Measurements from ENCODE around the gene CXorf38. TPM values are rescaled to one million over a fixed set of nuclear protein-coding genes. Genes with fewer than 3 reads are reported as not detected.

Gene CXorf38
- total RNA-seq, 2 experiments from 2014 or later, result 17.5 to 17.7 TPM

DNA sequence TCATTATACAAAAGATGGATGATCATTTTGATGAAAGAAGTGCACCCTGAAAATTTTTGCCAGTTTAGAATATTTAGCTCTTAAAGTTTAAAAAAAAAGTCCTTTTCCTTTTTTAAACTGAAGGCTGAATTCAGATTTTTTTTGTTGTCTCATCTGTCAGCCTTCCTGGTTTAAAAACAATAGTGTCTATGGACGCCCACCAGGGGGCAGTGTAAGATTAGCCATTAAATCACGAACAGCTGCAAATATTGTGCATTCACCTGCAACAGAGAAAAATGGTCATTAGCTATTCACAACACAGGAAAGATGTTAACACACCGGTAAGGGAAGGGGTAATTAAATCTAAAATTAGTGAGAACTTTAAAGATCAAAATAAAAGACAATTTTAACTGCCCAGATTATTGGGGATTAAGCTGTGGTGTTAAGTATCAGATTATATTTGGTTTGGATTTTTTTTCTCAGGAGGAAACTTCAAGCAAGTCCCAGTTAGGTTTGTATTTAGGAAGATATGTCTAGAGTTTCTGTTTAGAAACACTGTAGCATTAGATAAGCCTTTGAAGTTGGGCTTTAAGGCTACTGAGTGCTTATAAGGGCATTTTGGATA is 4.4 kb upstream of the CXorf38 start:
- Mint-ChIP-seq H3K27me3 (no peaks in the 10 kb centered on the region), H3K27ac (no peak overlapping the region), H3K9me3 (no peaks in the 10 kb centered on the region), H3K4me3 (no peak overlapping the region), H3K4me1 (peaks cover 5% of the 10 kb centered on the region), H3K36me3 (peaks cover 1% of the 10 kb centered on the region)
- peak; percentile 36 for DNase-seq

DNA sequence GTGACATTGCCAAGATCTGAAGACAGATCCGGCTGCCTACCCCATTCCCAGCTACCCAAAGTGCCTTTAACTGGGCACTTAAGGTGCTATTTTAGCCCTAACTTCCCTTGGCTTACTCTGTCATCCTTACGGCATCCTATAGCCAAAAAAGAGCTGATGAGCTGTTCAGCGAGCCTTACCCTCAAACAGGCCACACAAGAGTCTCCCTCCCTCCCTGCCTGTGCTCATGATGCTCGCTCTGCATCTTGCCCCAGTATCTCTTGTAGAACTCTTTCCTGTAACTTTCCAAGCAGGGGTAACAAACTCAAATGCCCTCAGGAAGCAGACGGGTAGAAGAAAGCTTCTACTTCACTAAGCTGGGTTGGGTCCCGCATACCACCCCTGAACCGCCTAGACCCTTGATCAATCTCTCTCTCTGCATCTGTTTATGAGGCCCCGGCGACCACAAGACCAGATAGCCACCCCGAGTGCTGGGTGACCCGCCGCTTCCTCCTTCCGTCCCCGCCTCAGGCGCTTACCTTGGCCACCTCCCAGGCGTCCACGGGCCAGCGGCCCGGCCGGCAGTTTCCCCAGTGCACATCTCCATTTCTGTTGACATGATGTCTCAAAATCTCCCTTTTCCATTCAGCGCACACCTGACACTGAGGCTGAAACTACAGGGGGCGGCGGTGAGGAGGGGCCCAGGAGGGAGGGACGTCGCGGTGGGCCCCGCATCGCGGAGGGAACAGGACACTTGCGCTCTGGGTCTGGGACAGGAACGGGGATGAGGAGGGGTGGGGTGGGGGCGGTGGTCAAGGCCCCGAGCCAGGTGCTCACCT is 663 bp downstream of the CXorf38 start:
- H3K27me3 Mint-ChIP-seq, result no peaks in the 10 kb centered on the region
- peaks cover 28% of the 10 kb centered on the region for H3K36me3 Mint-ChIP-seq
- peak overlapping the region; percentile 96 for H3K27ac Mint-ChIP-seq
- H3K4me1 Mint-ChIP-seq, result peaks cover 28% of the 10 kb centered on the region
- DNase-seq, result peak; percentile 34
- H3K9me3 Mint-ChIP-seq, result no peaks in the 10 kb centered on the region
- peak overlapping the region; percentile 98 for H3K4me3 Mint-ChIP-seq

DNA sequence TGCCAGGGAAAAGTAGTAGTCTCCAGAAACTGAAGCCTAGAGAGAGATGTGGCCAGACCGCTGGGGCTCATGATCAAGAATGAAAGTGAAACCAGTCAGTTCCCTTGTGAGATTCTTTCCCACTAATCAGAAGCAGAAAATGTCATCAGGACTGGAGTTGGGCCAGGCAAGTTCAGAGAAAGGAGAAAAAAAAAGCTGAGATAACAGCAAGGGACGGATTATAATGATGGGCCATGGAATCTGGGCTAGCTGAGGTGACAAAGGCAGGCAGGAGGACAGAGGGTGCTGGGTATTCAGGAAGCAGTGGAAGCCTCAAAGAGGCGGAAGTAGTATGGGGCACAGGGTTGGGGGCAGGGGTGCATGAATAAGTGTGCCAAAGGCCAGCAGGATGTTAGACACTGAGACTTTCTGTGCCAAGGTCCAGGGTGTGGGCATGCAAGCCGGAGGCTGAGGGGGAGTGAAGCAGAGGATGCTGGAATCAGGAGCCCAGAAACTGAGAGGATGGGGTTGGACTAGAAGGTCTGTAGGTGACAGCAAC is 2.5 kb downstream of the CXorf38 start:
- Mint-ChIP-seq H3K9me3 (no peaks in the 10 kb centered on the region), H3K27ac (peak overlapping the region; percentile 95), H3K4me1 (peaks cover 28% of the 10 kb centered on the region), H3K27me3 (no peaks in the 10 kb centered on the region), H3K4me3 (peak overlapping the region; percentile 88), H3K36me3 (peaks cover 28% of the 10 kb centered on the region)
- peak; percentile 35 for DNase-seq

DNA sequence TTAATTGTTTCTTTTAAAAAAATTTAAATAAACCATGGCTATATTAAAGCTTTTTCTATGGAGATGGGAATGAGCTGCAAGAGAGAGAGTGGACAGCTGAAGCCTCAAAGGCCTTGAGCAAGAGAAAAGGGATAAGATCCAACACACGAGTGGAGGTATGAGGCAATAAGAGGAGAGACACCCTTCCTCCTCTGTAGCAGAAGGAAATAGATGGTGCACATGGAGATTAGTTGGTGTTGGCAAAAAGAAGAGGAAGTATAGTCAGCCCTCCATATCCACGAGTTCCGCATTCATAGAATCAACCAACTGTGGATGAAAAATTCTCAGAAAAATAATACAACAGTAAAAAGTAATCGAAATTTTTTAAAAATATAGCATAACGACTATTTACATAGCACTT is 3.2 kb downstream of the CXorf38 start:
- no peak for DNase-seq
- H3K36me3 Mint-ChIP-seq, result peaks cover 28% of the 10 kb centered on the region
- H3K27me3 Mint-ChIP-seq, result no peaks in the 10 kb centered on the region
- H3K27ac Mint-ChIP-seq, result peak overlapping the region; percentile 80
- peak overlapping the region; percentile 57 for H3K4me3 Mint-ChIP-seq
- peaks cover 31% of the 10 kb centered on the region for H3K4me1 Mint-ChIP-seq
- H3K9me3 Mint-ChIP-seq, result no peaks in the 10 kb centered on the region

DNA sequence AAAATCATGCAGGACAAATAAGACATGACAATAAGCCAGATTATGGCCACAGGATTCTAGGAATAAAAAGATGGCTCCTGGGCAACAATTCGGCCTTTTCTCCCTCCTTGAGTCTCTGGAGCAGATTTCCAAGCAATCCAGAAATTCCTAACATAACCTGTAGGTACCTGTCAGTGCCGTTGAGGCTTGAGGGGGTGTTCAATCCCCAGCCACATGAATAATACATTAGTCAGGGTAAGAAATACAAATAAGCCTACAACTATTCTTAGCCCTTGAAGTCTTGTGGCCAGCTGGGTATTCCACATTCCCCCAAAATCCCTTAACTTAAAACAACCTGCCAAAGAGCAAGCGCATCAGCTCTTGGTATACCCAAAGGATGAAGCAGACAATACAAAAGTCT is 9.7 kb downstream of the CXorf38 start:
- no peaks in the 10 kb centered on the region for H3K27me3 Mint-ChIP-seq
- H3K9me3 Mint-ChIP-seq, result no peaks in the 10 kb centered on the region
- peaks cover 25% of the 10 kb centered on the region for H3K4me1 Mint-ChIP-seq
- peaks cover 15% of the 10 kb centered on the region for H3K36me3 Mint-ChIP-seq
- no peak overlapping the region for H3K4me3 Mint-ChIP-seq
- H3K27ac Mint-ChIP-seq, result no peak overlapping the region
- no peak for DNase-seq

DNA sequence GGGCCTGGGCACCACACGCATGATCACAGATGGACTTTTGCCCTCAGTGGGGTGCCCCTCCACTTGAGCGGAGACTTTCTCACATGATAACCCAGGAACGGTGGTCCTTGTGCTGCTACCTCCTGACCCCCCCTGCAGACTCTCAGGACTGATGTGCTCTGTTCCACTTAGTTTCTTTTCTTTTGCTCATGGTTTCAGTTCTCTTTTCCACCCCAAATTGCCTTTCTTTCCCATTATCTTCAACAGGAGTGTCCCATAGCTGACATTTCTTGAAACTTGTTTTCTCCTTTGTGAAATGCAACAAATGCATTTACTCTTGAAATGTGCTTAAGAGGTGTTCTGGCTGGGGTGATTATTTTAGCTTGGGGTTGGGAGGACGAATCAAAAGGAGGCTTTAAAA is 15.2 kb downstream of the CXorf38 start:
- Mint-ChIP-seq H3K4me1 (peaks cover 12% of the 10 kb centered on the region), H3K36me3 (peaks cover 14% of the 10 kb centered on the region), H3K9me3 (no peaks in the 10 kb centered on the region), H3K4me3 (no peak overlapping the region), H3K27ac (peak overlapping the region; percentile 59), H3K27me3 (no peaks in the 10 kb centered on the region)
- DNase-seq, result no peak

DNA sequence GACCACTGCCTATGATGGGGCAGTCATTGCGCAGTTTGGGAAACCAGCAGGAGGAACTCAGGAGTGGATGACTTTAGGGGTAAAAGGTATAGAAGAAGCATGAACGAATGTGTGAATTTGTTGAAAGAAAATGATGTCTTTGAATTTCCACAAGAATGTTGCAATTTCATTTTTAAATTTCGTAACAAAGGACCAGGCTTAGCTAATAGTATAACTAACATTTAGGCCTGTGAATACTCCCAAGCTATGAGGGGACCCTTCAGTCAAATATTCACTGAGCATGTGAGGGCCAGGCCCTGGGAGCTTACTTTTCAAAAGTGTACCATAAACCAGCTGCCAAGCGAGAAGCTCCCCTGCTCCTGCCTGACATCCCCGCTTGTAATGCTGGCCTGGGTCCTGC is 18.9 kb downstream of the CXorf38 start:
- Mint-ChIP-seq H3K27ac (no peak overlapping the region), H3K36me3 (peaks cover 13% of the 10 kb centered on the region), H3K27me3 (no peaks in the 10 kb centered on the region), H3K4me1 (peaks cover 10% of the 10 kb centered on the region), H3K4me3 (no peak overlapping the region), H3K9me3 (no peaks in the 10 kb centered on the region)
- no peak for DNase-seq

DNA sequence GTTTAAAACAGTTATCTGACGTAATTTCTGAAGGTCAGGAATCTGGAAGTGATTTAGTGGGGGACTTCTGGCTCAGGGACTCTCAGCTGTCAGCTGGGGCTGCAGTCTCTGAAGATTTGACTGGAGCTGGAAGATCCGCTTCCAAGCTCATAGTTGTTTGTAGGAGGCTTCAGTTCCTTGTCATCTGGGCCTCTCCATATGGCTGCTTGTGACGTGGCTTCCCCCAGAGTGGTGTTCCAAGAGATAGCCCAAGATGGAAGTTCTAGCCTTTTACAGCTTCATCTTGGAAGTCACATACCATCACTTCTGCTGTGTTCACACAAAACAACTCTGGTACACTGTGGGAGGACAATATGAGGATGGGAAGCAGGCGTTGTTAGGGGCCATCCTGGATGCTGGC is 22.1 kb downstream of the CXorf38 start:
- no peaks in the 10 kb centered on the region for H3K9me3 Mint-ChIP-seq
- H3K27me3 Mint-ChIP-seq, result no peaks in the 10 kb centered on the region
- no peak for DNase-seq
- H3K27ac Mint-ChIP-seq, result no peak overlapping the region
- no peaks in the 10 kb centered on the region for H3K4me1 Mint-ChIP-seq
- peaks cover 5% of the 10 kb centered on the region for H3K36me3 Mint-ChIP-seq
- H3K4me3 Mint-ChIP-seq, result no peak overlapping the region

DNA sequence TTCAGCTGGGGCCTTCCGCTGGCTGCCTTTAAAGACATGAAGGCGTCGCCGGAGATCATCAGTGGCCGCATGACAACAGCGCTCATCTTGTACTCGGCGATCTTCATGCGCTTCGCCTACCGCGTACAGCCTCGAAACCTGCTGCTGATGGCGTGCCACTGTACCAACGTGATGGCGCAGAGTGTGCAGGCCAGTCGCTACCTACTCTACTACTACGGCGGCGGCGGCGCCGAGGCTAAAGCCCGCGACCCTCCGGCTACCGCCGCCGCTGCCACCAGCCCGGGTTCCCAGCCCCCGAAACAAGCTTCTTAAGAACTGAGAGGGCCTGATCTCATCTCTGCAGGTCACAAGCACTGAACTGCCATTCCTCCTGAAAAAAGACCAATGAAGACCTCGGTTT is 23.7 kb downstream of the CXorf38 start:
- Mint-ChIP-seq H3K36me3 (peaks cover 5% of the 10 kb centered on the region), H3K27ac (no peak overlapping the region)

DNA sequence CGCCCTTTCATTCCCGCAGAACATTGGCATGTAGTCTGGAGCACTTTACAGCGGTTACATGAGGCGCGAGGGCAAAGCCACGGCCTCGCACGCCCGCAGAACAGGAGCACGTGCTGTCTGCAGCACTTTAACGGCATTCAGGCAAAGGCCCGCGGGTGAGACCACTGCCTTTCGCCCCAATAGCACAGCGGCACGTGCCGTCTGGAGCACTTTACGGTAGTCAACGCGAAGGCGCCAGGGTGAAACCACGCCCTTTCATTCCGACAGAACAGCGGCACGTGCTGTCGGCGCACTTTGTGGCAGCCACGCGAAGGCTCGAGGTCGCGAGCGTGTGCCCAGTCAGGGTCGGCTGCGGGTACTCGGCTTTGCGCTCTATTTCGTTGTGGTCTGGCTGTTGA is 24.2 kb downstream of the CXorf38 start, which contains the start of gene MPC1L:
Gene MPC1L (plus strand): TSS at position 290 of the 398 bp plus-strand sequence. CDS start 138 bp downstream, outside the sequence.
- H3K27me3 Mint-ChIP-seq, result no peaks in the 10 kb centered on the region
- no peaks in the 10 kb centered on the region for H3K9me3 Mint-ChIP-seq
- no peak within 1 kb of the TSS for H3K27ac Mint-ChIP-seq
- H3K4me1 Mint-ChIP-seq, result no peaks in the 10 kb centered on the region
- H3K36me3 Mint-ChIP-seq, result peaks cover 2% of the 10 kb centered on the region
- no peak for DNase-seq
- no peak within 1 kb of the TSS for H3K4me3 Mint-ChIP-seq

More for the DNA sequence above, 23.7 kb downstream of the CXorf38 start:
- Mint-ChIP-seq H3K27me3 (no peaks in the 10 kb centered on the region), H3K9me3 (no peaks in the 10 kb centered on the region), H3K4me3 (no peak overlapping the region), H3K4me1 (no peaks in the 10 kb centered on the region)
- no peak for DNase-seq

DNA sequence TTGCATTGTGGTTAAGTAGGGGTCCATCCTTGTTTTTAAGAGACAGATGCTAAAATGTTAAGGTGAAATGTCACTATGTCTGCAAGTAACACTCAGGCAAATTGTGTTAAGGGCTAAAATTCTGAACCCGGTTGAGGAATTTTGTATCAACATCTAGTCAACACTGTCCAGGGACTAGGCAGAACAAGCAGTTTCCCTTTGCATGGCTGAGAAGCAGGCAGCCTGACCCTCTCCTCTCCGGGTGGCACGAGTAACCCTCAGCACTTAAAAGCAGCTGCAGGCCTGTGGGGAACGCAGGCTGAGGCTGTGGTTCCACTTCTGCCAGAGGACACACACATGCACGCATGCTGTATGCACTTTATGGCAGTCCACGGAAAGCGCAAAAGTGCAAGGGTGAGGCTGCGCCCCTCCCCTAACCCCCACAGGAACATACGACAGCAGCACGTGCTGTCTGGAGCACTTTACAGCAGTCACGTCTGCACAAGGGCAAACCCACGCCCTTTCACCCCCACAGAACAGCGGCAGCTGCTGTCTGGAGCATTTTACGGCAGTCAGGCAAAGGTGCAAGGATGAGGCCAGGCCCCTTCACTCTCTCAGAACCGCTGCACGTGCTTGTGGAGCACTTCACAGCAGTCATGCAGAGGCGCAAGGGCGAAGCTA is 24.8 kb downstream of the CXorf38 start:
- no peak for DNase-seq
- no peak overlapping the region for H3K4me3 Mint-ChIP-seq
- no peak overlapping the region for H3K27ac Mint-ChIP-seq
- no peaks in the 10 kb centered on the region for H3K27me3 Mint-ChIP-seq
- H3K4me1 Mint-ChIP-seq, result no peaks in the 10 kb centered on the region
- no peaks in the 10 kb centered on the region for H3K9me3 Mint-ChIP-seq
- peaks cover 1% of the 10 kb centered on the region for H3K36me3 Mint-ChIP-seq

DNA sequence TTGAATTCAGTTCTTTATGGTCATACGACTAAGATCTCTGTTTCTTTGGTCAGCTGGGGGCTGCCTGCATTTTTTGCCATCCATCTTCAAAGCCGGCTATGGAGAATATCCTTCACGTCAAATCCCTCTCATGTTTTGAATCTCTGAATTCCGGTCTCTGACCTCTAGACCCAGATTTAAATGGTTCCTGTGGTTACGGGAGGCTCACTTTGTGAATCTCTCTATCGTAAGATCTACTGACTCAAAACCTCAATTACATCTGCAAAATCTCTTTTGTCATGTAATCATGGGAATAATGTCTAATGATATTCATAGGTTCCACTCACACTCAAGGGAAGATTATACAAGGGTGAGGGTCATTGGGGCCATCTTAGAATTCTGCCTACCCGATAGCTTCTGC is 29.8 kb downstream of the CXorf38 start:
- Mint-ChIP-seq H3K27me3 (no peaks in the 10 kb centered on the region), H3K27ac (no peak overlapping the region), H3K36me3 (no peaks in the 10 kb centered on the region), H3K9me3 (no peaks in the 10 kb centered on the region), H3K4me1 (no peaks in the 10 kb centered on the region), H3K4me3 (no peak overlapping the region)
- no peak for DNase-seq

DNA sequence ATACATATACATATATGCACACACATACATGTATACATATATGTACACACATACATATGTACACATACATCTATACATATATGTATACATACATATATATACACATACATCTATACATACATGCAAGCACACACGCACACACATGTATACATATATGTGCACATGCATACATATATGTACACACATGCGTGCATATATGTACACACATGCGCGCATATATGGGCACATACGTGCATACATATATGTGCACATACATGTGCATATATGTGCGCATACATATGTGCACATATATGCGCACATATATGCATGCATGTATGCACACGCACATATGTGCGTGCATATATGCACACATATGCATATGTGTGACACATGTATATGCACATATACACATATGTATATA is 31.4 kb downstream of the CXorf38 start:
- no peaks in the 10 kb centered on the region for H3K4me1 Mint-ChIP-seq
- H3K4me3 Mint-ChIP-seq, result no peak overlapping the region
- H3K9me3 Mint-ChIP-seq, result no peaks in the 10 kb centered on the region
- no peak for DNase-seq
- H3K27ac Mint-ChIP-seq, result no peak overlapping the region
- no peaks in the 10 kb centered on the region for H3K36me3 Mint-ChIP-seq
- H3K27me3 Mint-ChIP-seq, result no peaks in the 10 kb centered on the region

DNA sequence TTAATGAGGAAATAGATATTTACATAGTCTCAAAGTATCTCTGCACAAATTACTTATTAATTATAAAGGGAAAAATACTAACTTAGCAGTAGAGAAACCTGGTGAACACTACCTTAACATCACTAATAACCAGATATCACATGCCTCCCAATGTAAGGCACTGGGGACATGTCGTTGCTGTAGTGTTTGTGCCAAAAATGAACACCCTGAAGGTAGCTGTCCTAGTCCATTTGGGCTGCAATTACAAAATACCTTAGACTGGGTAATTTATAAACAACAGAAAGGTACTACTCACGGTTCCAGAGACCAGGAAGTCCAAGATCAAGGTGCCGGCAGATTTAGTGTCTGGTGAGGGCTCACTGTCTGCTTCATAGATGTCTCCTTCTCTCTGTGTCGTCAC is 34.9 kb downstream of the CXorf38 start:
- no peaks in the 10 kb centered on the region for H3K9me3 Mint-ChIP-seq
- H3K4me3 Mint-ChIP-seq, result no peak overlapping the region
- no peaks in the 10 kb centered on the region for H3K27me3 Mint-ChIP-seq
- H3K36me3 Mint-ChIP-seq, result no peaks in the 10 kb centered on the region
- H3K4me1 Mint-ChIP-seq, result no peaks in the 10 kb centered on the region
- H3K27ac Mint-ChIP-seq, result no peak overlapping the region
- no peak for DNase-seq

DNA sequence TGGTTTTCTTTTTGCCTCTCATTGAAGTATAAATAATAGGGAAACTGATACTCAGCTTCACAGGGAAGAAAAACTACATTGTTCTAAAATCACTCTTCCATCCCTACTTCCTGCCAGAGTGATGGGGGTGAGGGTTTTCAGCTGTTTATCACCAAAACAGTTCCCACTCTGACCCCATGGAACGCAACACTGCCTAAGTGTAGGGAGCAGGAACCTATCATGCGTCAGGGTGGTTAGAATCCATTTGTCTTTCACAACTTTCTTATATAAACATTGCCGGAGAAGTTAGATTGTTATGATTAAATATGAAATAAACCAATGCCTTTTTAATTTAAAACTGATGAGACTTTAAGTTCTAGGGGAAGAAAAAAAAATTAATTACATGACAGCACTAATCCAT is 40.0 kb downstream of the CXorf38 start:
- Mint-ChIP-seq H3K4me1 (no peaks in the 10 kb centered on the region), H3K27ac (no peak overlapping the region), H3K4me3 (no peak overlapping the region), H3K9me3 (no peaks in the 10 kb centered on the region), H3K27me3 (no peaks in the 10 kb centered on the region), H3K36me3 (peaks cover 3% of the 10 kb centered on the region)
- DNase-seq, result no peak

Data from activated naive CD8-positive, alpha-beta T cell treated with anti-CD3 and anti-CD28 coated beads for 36 hours (primary cell).